Sigmoid colon (tissue), 7 donors: Measurements from ENCODE around the gene ORMDL1. TPM values are rescaled to one million over a fixed set of nuclear protein-coding genes. Genes with fewer than 3 reads are reported as not detected.

ENCODE experiments used
- DNase-seq: peaks from one replicate; pipeline ENCODE4 v3.0.0-alpha.2; 2019
- H3K27ac ChIP-seq, 4 donors: fragments of 200-600 bp; sonication (generic); one replicate each; pipeline ENCODE4 v1.5.1; 2016 to 2019; ENCODE audit warnings: mild to moderate bottlenecking in 1 of 4
- H3K27me3 ChIP-seq, 3 donors: fragments of 200-600 bp; sonication (generic); one replicate each; pipeline ENCODE4 v1.5.1; 2019; ENCODE audit warnings: mild to moderate bottlenecking in 1 of 3
- H3K36me3 ChIP-seq, 4 donors: fragments of 200-600 bp; sonication (generic); one replicate each; pipeline ENCODE4 v1.5.1; 2016 to 2019
- H3K4me1 ChIP-seq, 4 donors: fragments of 200-600 bp; sonication (generic); one replicate each; pipeline ENCODE4 v1.5.1; 2017 to 2019
- H3K4me3 ChIP-seq, 4 donors: fragments of 200-600 bp; sonication (generic); one replicate each; pipeline ENCODE4 v1.5.1; 2017 to 2019; ENCODE audit warnings: mild to moderate bottlenecking in 2 of 4, moderate library complexity in 1 of 4
- H3K9me3 ChIP-seq, 4 donors: fragments of 200-600 bp in 3 of 4; sonication (generic) in 3 of 4; one replicate each; pipeline versions ENCODE4 v1.5.1 to v1.6.1; 2013 to 2019
- EP300 ChIP-seq, 4 donors: sonication (generic); formaldehyde crosslinking; IDR thresholded peaks; one replicate each; pipeline ENCODE4 v1.6.1; 2017; ENCODE audit warnings: antibody characterized with exemption in 4 of 4
- POLR2A ChIP-seq, 2 donors: fragments of 450-650 bp; IDR thresholded peaks; one replicate each; pipeline ENCODE4 v1.6.1; 2016; ENCODE audit warnings: antibody characterized with exemption in 2 of 2, mild to moderate bottlenecking in 2 of 2, moderate library complexity in 2 of 2
- POLR2AphosphoS5 ChIP-seq, 4 donors: sonication (generic); formaldehyde crosslinking; IDR thresholded peaks; one replicate each; pipeline ENCODE4 v1.6.1; 2017; ENCODE audit warnings: antibody characterized with exemption in 4 of 4
- WGBS, 2 donors: extraction: QIAGEN DNeasy Blood & Tissue Kit; methylation state at CpG; one replicate each; pipeline ENCODE4 v1.1.7; 2013; 5-methylcytosine and 5-hydroxymethylcytosine counted together
- intact Hi-C: fragments of 100-400 bp; cut with DNase I; formaldehyde crosslinking; loops from one replicate; pipeline ENCODE4 v1.15.1; 2023
- polyA plus RNA-seq, 3 donors: library from polyadenylated mRNA; stranded (reverse); fragments of 200-250 nt; gene quantifications; one replicate each; pipeline ENCODE4 v1.2.3, GENCODE V29; 2013
- total RNA-seq, 4 donors: library from RNA; depleted of rRNA; stranded (reverse); fragments of >200 nt; gene quantifications; one replicate each; pipeline ENCODE4 v1.1.0, GENCODE V29; 2016
- TF ChIP-seq, protein P1 (sequence below), 4 experiments: fragments of 450-650 bp in 3 of 4; fragments of 200-600 bp in 1 of 4; IDR thresholded peaks; one replicate each; pipeline ENCODE4 v1.5.1; 2016 to 2019; ENCODE audit warnings: antibody characterized with exemption in 4 of 4, mild to moderate bottlenecking in 3 of 4, moderate library complexity in 2 of 4
- donor health status: healthy with polysubstance abuse.
- donor health status: Bipolar disorder and iron deficiency.
- donor health status: healthy.

Gene ORMDL1
- total and polyA plus RNA-seq, 7 donors = 18.7 to 83.9 (median 56.3) TPM

GRCh38 chr2:189803431-189803830 is 19.3 kb upstream of the ORMDL1 start:
- Histone ChIP-seq H3K9me3 (no peaks in the 10 kb centered on the region), H3K27ac (no peak overlapping the region), H3K4me1 (peaks cover 0 to 3% (median under 1%) of the 10 kb centered on the region in 4 donors), H3K4me3 (no peak overlapping the region), H3K27me3 (no peaks in the 10 kb centered on the region), H3K36me3 (peaks cover 0 to 27% (median 0%) of the 10 kb centered on the region in 4 donors)
- TF ChIP-seq EP300 (IDR thresholded peaks at IDR 0.05) = no peak
- no peak for TF ChIP-seq POLR2A (IDR thresholded peaks at IDR 0.05)
- TF ChIP-seq, protein P1, sequence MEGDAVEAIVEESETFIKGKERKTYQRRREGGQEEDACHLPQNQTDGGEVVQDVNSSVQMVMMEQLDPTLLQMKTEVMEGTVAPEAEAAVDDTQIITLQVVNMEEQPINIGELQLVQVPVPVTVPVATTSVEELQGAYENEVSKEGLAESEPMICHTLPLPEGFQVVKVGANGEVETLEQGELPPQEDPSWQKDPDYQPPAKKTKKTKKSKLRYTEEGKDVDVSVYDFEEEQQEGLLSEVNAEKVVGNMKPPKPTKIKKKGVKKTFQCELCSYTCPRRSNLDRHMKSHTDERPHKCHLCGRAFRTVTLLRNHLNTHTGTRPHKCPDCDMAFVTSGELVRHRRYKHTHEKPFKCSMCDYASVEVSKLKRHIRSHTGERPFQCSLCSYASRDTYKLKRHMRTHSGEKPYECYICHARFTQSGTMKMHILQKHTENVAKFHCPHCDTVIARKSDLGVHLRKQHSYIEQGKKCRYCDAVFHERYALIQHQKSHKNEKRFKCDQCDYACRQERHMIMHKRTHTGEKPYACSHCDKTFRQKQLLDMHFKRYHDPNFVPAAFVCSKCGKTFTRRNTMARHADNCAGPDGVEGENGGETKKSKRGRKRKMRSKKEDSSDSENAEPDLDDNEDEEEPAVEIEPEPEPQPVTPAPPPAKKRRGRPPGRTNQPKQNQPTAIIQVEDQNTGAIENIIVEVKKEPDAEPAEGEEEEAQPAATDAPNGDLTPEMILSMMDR (IDR thresholded peaks at IDR 0.05) = no peak
- TF ChIP-seq POLR2AphosphoS5 (IDR thresholded peaks at IDR 0.05) = no peak
- DNase-seq = no peak
- 87 to 91% methylated on average over 3 of the region's 3 CpGs for WGBS, 2 donors
- intact Hi-C loops = no loop called here

GRCh38 chr2:189802396-189802912 is 18.3 kb upstream of the ORMDL1 start:
- no peak overlapping the region for H3K27ac ChIP-seq
- H3K36me3 ChIP-seq = peaks cover 0 to 27% (median 0%) of the 10 kb centered on the region in 4 donors
- DNase-seq = no peak
- no peaks in the 10 kb centered on the region for H3K27me3 ChIP-seq
- H3K9me3 ChIP-seq = no peaks in the 10 kb centered on the region
- peaks cover 0 to 13% (median 4%) of the 10 kb centered on the region in 4 donors for H3K4me1 ChIP-seq
- no peak for TF ChIP-seq EP300 (IDR thresholded peaks at IDR 0.05)
- TF ChIP-seq, protein P1 (IDR thresholded peaks at IDR 0.05) = no peak
- TF ChIP-seq POLR2A (IDR thresholded peaks at IDR 0.05) = no peak
- no peak for TF ChIP-seq POLR2AphosphoS5 (IDR thresholded peaks at IDR 0.05)
- intact Hi-C loops = no loop called here
- no peak overlapping the region for H3K4me3 ChIP-seq
- WGBS, 2 donors = 86 to 92% methylated on average over 2 of the region's 2 CpGs

DNA sequence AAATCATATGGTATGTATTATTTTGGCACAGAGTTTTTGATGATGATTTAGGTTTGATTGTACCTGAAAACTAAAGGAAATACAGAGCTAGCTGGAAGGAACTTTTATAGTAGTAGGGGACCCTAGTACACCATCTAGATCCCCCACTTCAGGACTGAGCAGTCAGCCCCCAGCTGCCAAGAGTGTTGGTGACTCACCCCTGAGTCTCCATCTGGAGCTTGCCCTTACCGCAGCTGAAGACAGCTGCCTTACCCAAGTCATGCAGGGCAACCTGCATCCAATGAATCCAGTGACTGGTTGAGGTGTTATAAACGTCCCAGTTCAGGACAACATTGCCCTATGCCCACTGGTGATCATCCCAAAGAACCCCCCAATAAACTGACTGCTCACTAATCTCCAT is 15.4 kb upstream of the ORMDL1 start:
- 78 to 90% methylated on average over 2 of the region's 2 CpGs for WGBS, 2 donors
- Histone ChIP-seq H3K27me3 (no peaks in the 10 kb centered on the region), H3K27ac (peak overlapping the region in 1 of 4 donors; percentile 25), H3K9me3 (no peaks in the 10 kb centered on the region), H3K4me1 (peaks cover 0 to 16% (median 4%) of the 10 kb centered on the region in 4 donors), H3K36me3 (peaks cover 0 to 36% (median 5%) of the 10 kb centered on the region in 4 donors), H3K4me3 (no peak overlapping the region)
- TF ChIP-seq POLR2A (IDR thresholded peaks at IDR 0.05) (no peak), EP300 (IDR thresholded peaks at IDR 0.05) (no peak), POLR2AphosphoS5 (IDR thresholded peaks at IDR 0.05) (no peak)
- TF ChIP-seq, protein P1 (IDR thresholded peaks at IDR 0.05) = no peak
- intact Hi-C loops = loop anchor here (2.0 kb wide), 1 partner anchor 271 kb away; no protein-coding TSS in a partner anchor
- DNase-seq = no peak

DNA sequence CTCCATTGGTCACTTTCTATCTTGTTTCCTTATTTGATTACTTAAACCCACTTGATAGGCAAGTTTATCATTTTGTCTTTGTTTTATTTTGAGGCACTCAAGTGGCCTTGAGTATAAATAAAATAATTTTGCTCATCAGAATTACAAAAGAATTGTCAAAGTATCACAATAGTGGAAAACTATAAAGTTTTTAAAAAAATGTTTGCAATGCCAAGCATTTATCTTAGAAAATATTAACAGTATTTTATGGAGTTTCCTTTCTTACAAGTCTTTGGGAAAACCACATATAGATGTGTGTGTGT is 14.8 kb upstream of the ORMDL1 start:
- TF ChIP-seq POLR2AphosphoS5 (IDR thresholded peaks at IDR 0.05) = no peak
- TF ChIP-seq EP300 (IDR thresholded peaks at IDR 0.05) = no peak
- no peak for TF ChIP-seq POLR2A (IDR thresholded peaks at IDR 0.05)
- TF ChIP-seq, protein P1 (IDR thresholded peaks at IDR 0.05) = no peak
- Histone ChIP-seq H3K27ac (peak overlapping the region in 2 of 4 donors; percentile 10 to 25), H3K4me1 (peaks cover 0 to 16% (median 4%) of the 10 kb centered on the region in 4 donors), H3K4me3 (no peak overlapping the region), H3K27me3 (no peaks in the 10 kb centered on the region), H3K9me3 (no peaks in the 10 kb centered on the region), H3K36me3 (peaks cover 0 to 40% (median 6%) of the 10 kb centered on the region in 4 donors)
- intact Hi-C loops = loop anchor here (2.0 kb wide), 1 partner anchor 272 kb away; no protein-coding TSS in a partner anchor
- no peak for DNase-seq
